H1 (cell line): ENCODE results near the gene MEF2D. TPM values are rescaled to one million over a fixed set of nuclear protein-coding genes. Genes with fewer than 3 reads are reported as not detected.

ENCODE experiments used
- CTCF ChIA-PET: fragments of 300-600 bp; sonication (Branson Sonifier 250); formaldehyde crosslinking; loops from one replicate; lab custom pipeline; 2021; ENCODE audit not compliant: partially characterized antibody; lab: Charles Lee
- POLR2A ChIA-PET: fragments of 300-600 bp; sonication (Branson Sonifier 250); formaldehyde crosslinking; loops from one replicate; lab custom pipeline; 2021; ENCODE audit warnings: inconsistent platforms; ENCODE audit not compliant: partially characterized antibody; lab: Charles Lee
- DNase-seq, 2 experiments: peaks; one replicate each; pipeline versions ENCODE4 v3.0.0 to v3.0.0-alpha.2; 2010 to 2022; ENCODE audit warnings: low spot score in 2 of 2, low read depth in 1 of 2, mixed read lengths in 1 of 2
- FAIRE-seq: peaks from 2 replicates; lab custom pipeline; 2011; peaks lifted over from hg19 to GRCh38; lab: Jason Lieb, UNC
- H2AFZ ChIP-seq: 2 replicates; pipeline ENCODE4 v1.8.1; 2012; ENCODE audit warnings: low read length, inconsistent platforms
- H2AK5ac ChIP-seq: 2 replicates; pipeline ENCODE4 v1.6.1; 2013; ENCODE audit warnings: low read depth, low read length
- H2BK120ac ChIP-seq: replicated peaks from 2 replicates; pipeline ENCODE3; 2013; ENCODE audit warnings: low read depth, low read length, inconsistent platforms
- H2BK12ac ChIP-seq: 2 replicates; pipeline ENCODE4 v1.6.1; 2013; ENCODE audit warnings: low read depth, low read length
- H2BK15ac ChIP-seq: 2 replicates; pipeline ENCODE4 v1.6.1; 2013; ENCODE audit warnings: low read length
- H2BK20ac ChIP-seq: 2 replicates; pipeline ENCODE4 v1.6.1; 2013; ENCODE audit warnings: low read length
- H2BK5ac ChIP-seq: 2 replicates; pipeline ENCODE4 v1.6.1; 2013; ENCODE audit warnings: low read depth, low read length
- H3K14ac ChIP-seq: 2 replicates; pipeline ENCODE4 v1.6.1; 2013; ENCODE audit warnings: inconsistent platforms; ENCODE audit not compliant: insufficient read length
- H3K18ac ChIP-seq: 2 replicates; pipeline ENCODE4 v1.6.1; 2013; ENCODE audit warnings: low read length; ENCODE audit errors: extremely low read depth
- H3K23ac ChIP-seq: 2 replicates; pipeline ENCODE4 v1.6.1; 2013; ENCODE audit warnings: inconsistent platforms; ENCODE audit not compliant: insufficient read length
- H3K23me2 ChIP-seq: 2 replicates; pipeline ENCODE4 v1.6.1; 2013; ENCODE audit warnings: low read depth, low read length
- H3K27ac ChIP-seq: 2 replicates; pipeline ENCODE4 v1.6.1; 2011; ENCODE audit warnings: low read depth, low read length, inconsistent platforms
- H3K27me3 ChIP-seq, 4 experiments: replicated peaks in 1 of 4; 1 replicate in 1 of 4; 2 replicates in 3 of 4; pipeline versions ENCODE4 v1.6.1 to v1.8.1; 2011 to 2013; ENCODE audit warnings: low read length in 3 of 4, mild to moderate bottlenecking in 3 of 4, inconsistent platforms in 2 of 4, mixed read lengths in 2 of 4, moderate library complexity in 1 of 4; ENCODE audit not compliant: control insufficient read depth in 3 of 4, insufficient read depth in 3 of 4; ENCODE audit errors: extremely low read depth in 1 of 4
- H3K36me3 ChIP-seq, 4 experiments: 2 replicates each; pipeline versions ENCODE4 v1.6.1 to v1.8.1; 2011 to 2013; ENCODE audit warnings: mild to moderate bottlenecking in 4 of 4, low read length in 3 of 4, moderate library complexity in 2 of 4, control low read depth in 1 of 4, inconsistent platforms in 1 of 4; ENCODE audit not compliant: insufficient read depth in 4 of 4, control insufficient read depth in 2 of 4
- H3K4ac ChIP-seq: replicated peaks from 2 replicates; pipeline ENCODE3; 2013; ENCODE audit warnings: low read length, low read depth, mixed read lengths, inconsistent platforms; ENCODE audit not compliant: insufficient read length
- H3K4me1 ChIP-seq, 4 experiments: replicated peaks in 1 of 4; 1 replicate in 1 of 4; 2 replicates in 3 of 4; pipeline versions ENCODE4 v1.6.1 to v1.8.1; 2011 to 2013; ENCODE audit warnings: low read length in 3 of 4, inconsistent platforms in 2 of 4, mixed read lengths in 1 of 4; ENCODE audit not compliant: insufficient read depth in 4 of 4, control insufficient read depth in 3 of 4
- H3K4me2 ChIP-seq, 2 experiments: 2 replicates each; pipeline versions ENCODE4 v1.6.1 to v1.8.1; 2011 to 2013; ENCODE audit warnings: low read depth in 2 of 2, low read length in 2 of 2, control low read depth in 1 of 2, inconsistent platforms in 1 of 2, mild to moderate bottlenecking in 1 of 2; ENCODE audit not compliant: insufficient read depth in 1 of 2
- H3K4me3 ChIP-seq, 4 experiments: fragments of 200-600, 300-600 bp in 1 of 4; sonication (generic), shearing (Covaris generic), sonication (Bioruptor Twin) in 1 of 4; 2 replicates each; pipeline versions ENCODE4 v1.5.1 to v1.8.1; 2011 to 2016; ENCODE audit warnings: low read length in 4 of 4, low read depth in 3 of 4, control low read depth in 2 of 4, inconsistent platforms in 2 of 4, mild to moderate bottlenecking in 2 of 4, mixed read lengths in 1 of 4, moderate library complexity in 1 of 4; ENCODE audit not compliant: insufficient read depth in 2 of 4; ENCODE audit errors: extremely low read depth in 1 of 4
- H3K56ac ChIP-seq: replicated peaks from 2 replicates; pipeline ENCODE3; 2013; ENCODE audit warnings: low read depth, mild to moderate bottlenecking, mixed read lengths, low read length, inconsistent platforms; ENCODE audit not compliant: insufficient read length
- H3K79me1 ChIP-seq: 2 replicates; pipeline ENCODE4 v1.6.1; 2013; ENCODE audit warnings: low read depth, low read length, control low read depth
- H3K79me2 ChIP-seq, 2 experiments: 2 replicates each; pipeline versions ENCODE4 v1.6.1 to v1.8.1; 2012 to 2013; ENCODE audit warnings: low read length in 2 of 2, mild to moderate bottlenecking in 2 of 2, inconsistent platforms in 1 of 2; ENCODE audit not compliant: insufficient read depth in 2 of 2, control insufficient read depth in 1 of 2
- H3K9ac ChIP-seq, 4 experiments: replicated peaks in 1 of 4; 1 replicate in 1 of 4; 2 replicates in 3 of 4; pipeline versions ENCODE4 v1.6.1 to v1.8.1; 2011 to 2013; ENCODE audit warnings: low read depth in 3 of 4, low read length in 3 of 4, control low read depth in 2 of 4, mild to moderate bottlenecking in 2 of 4, moderate library complexity in 2 of 4, inconsistent platforms in 1 of 4; ENCODE audit errors: extremely low read depth in 1 of 4
- H3K9me3 ChIP-seq, 2 experiments: 2 replicates each; pipeline versions ENCODE4 v1.6.1 to v1.8.1; 2012 to 2013; ENCODE audit warnings: mild to moderate bottlenecking in 2 of 2, moderate library complexity in 2 of 2, control low read depth in 1 of 2, inconsistent platforms in 1 of 2, low read depth in 1 of 2, low read length in 1 of 2, mixed read lengths in 1 of 2; ENCODE audit not compliant: insufficient read depth in 2 of 2
- H4K20me1 ChIP-seq, 2 experiments: replicated peaks in 1 of 2; 2 replicates each; pipeline versions ENCODE3 to v1.8.1; 2011 to 2013; ENCODE audit warnings: inconsistent platforms in 2 of 2, low read length in 2 of 2, mild to moderate bottlenecking in 1 of 2; ENCODE audit not compliant: insufficient read depth in 2 of 2, control insufficient read depth in 1 of 2
- H4K5ac ChIP-seq: 2 replicates; pipeline ENCODE4 v1.6.1; 2013; ENCODE audit warnings: low read length, low read depth, mixed read lengths, inconsistent platforms; ENCODE audit not compliant: insufficient read length
- H4K8ac ChIP-seq: 2 replicates; pipeline ENCODE4 v1.8.0; 2013; ENCODE audit warnings: mild to moderate bottlenecking, moderate library complexity, low read length, inconsistent platforms; ENCODE audit not compliant: insufficient read depth; ENCODE audit errors: extremely low read depth
- H4K91ac ChIP-seq: replicated peaks from 2 replicates; pipeline ENCODE3; 2013; ENCODE audit warnings: low read length, mixed read lengths, inconsistent platforms; ENCODE audit not compliant: insufficient read length
- CHD1 ChIP-seq: IDR thresholded peaks from 2 replicates; pipeline ENCODE4 v1.6.1; 2012; ENCODE audit warnings: low read depth, low read length, improper control_type of control experiment
- EP300 ChIP-seq, 2 experiments: IDR thresholded peaks; 1 replicate in 1 of 2; 2 replicates in 1 of 2; pipeline ENCODE4 v1.6.1; 2011 to 2012; ENCODE audit warnings: low read depth in 2 of 2, low read length in 2 of 2, mild to moderate bottlenecking in 2 of 2, borderline replicate concordance in 1 of 2, inconsistent platforms in 1 of 2, moderate library complexity in 1 of 2
- EZH2 ChIP-seq: fragments of 200-600 bp; sonication (generic); IDR thresholded peaks from 2 replicates; pipeline ENCODE4 v1.7.1; 2012; ENCODE audit warnings: low read depth, mild to moderate bottlenecking, moderate library complexity, low read length, inconsistent platforms; ENCODE audit not compliant: severe bottlenecking
- MAX ChIP-seq: IDR thresholded peaks from 2 replicates; pipeline ENCODE4 v1.6.1; 2012; ENCODE audit warnings: inconsistent platforms
- PHF8 ChIP-seq: fragments of 200-600 bp; sonication (generic); conservative IDR thresholded peaks from 2 replicates; pipeline ENCODE4 v1.7.1; 2012; ENCODE audit warnings: low read depth, mild to moderate bottlenecking, inconsistent platforms, low read length, moderate library complexity
- SIN3A ChIP-seq, 2 experiments: IDR thresholded peaks in 1 of 2; conservative IDR thresholded peaks in 1 of 2; 2 replicates each; pipeline ENCODE4 v1.6.1; 2011 to 2012; ENCODE audit warnings: low read length in 2 of 2, improper control_type of control experiment in 1 of 2, low read depth in 1 of 2, mild to moderate bottlenecking in 1 of 2
- SIRT6 ChIP-seq: IDR thresholded peaks from one replicate; pipeline ENCODE4 v1.7.1; 2012; ENCODE audit warnings: low read length, inconsistent platforms
- SP2 ChIP-seq: IDR thresholded peaks from 2 replicates; pipeline ENCODE4 v1.6.1; 2012; ENCODE audit warnings: mild to moderate bottlenecking, low read length, inconsistent platforms
- SP4 ChIP-seq: IDR thresholded peaks from 2 replicates; pipeline ENCODE4 v1.6.1; 2012; ENCODE audit warnings: low read length, inconsistent platforms
- USF2 ChIP-seq: IDR thresholded peaks from 2 replicates; pipeline ENCODE4 v1.6.1; 2011; ENCODE audit warnings: low read length, improper control_type of control experiment
- WGBS, 2 experiments: shearing (Covaris generic) in 1 of 2; methylation state at CpG; one replicate each; pipeline versions ENCODE4 v1.1.6 to v1.1.7; 2013 to 2015; ENCODE audit warnings: low lambda C conversion rate in 2 of 2, mixed read lengths in 2 of 2, inconsistent platforms in 1 of 2, low coverage in 1 of 2, missing lambda C conversion rate in 1 of 2; ENCODE audit not compliant: insufficient replicate concordance in 2 of 2, insufficient coverage in 1 of 2, insufficient read length in 1 of 2; ENCODE audit errors: extremely low coverage in 1 of 2, missing lambda C conversion rate in 1 of 2; 5-methylcytosine and 5-hydroxymethylcytosine counted together
- polyA plus RNA-seq, 7 experiments: library from polyadenylated mRNA; depleted of rRNA in 3 of 7; stranded (reverse) in 5 of 7; unstranded in 2 of 7; fragments of >200 nt in 5 of 7; fragments of 200-250 nt in 2 of 7; gene quantifications; 1 replicate in 5 of 7; 2 replicates in 1 of 7; 4 replicates in 1 of 7; pipeline versions ENCODE4 v1.2.1 to v1.2.3, GENCODE V29; 2011 to 2013; ENCODE audit warnings: missing spikeins in 2 of 7, mixed read lengths in 2 of 7
- total RNA-seq: library from RNA; stranded (reverse); fragmentation: NEBNext Ultra II Directional; extraction: Animal tissue kit (Norgen Biotek cat#: 25700); gene quantifications from 2 replicates; pipeline ENCODE4 v1.2.1, GENCODE V29; 2021

The MEF2D gene
- total and polyA plus RNA-seq, 2 of the 8 experiments (the other 6 are each of a cell fraction or from before 2014, with no cell fraction given), result 17.3 to 20.3 TPM

GRCh38 chr1:156499842-156500542 lies 583 bp downstream of the MEF2D start:
- FAIRE-seq, result no peak
- H3K4me3 ChIP-seq, result peak overlapping the region; percentile 74 to 96 (median 83)
- no peak overlapping the region for H2AK5ac ChIP-seq
- H3K56ac ChIP-seq, result no peak overlapping the region
- 2% methylated on average over 27 of the region's 51 CpGs; no CpG with 5 or more reads in 1 of the 2 experiments for WGBS, 2 experiments
- peaks cover 0 to 4% of the 10 kb centered on the region in 2 experiments for H4K20me1 ChIP-seq
- peak overlapping the region; percentile 90 to 98 for H3K4me2 ChIP-seq
- H2BK20ac ChIP-seq, result no peak overlapping the region
- no peak overlapping the region for H3K14ac ChIP-seq
- peak overlapping the region; percentile 61; the same call in 1 of the 2 replicates for H3K27ac ChIP-seq
- H4K5ac ChIP-seq, result no peak overlapping the region
- no peaks in the 10 kb centered on the region for H3K36me3 ChIP-seq
- peaks cover 23% of the 10 kb centered on the region for H3K23me2 ChIP-seq
- H3K18ac ChIP-seq, result peak overlapping the region; percentile 19
- CTCF ChIA-PET, result interaction anchor here (0.6 to 17.4 kb wide), 14 partner anchors 9 to 226 kb away, joined by 3 to 236 read pairs (median 4); no protein-coding TSS in a partner anchor
- H3K23ac ChIP-seq, result no peak overlapping the region
- H2BK5ac ChIP-seq, result no peak overlapping the region; the same call in 1 of the 2 replicates
- H3K9ac ChIP-seq, result peak overlapping the region; percentile 41 to 56 (median 52); a peak in 6 of 7 replicates
- H3K4ac ChIP-seq, result no peak overlapping the region
- H4K8ac ChIP-seq, result 0 out of 2 replicates have a peak overlapping the region, but pooled peaks have one; percentile 58
- peaks cover 31% of the 10 kb centered on the region for H3K79me1 ChIP-seq
- no peaks in the 10 kb centered on the region; a peak in 1 of 7 replicates for H3K27me3 ChIP-seq
- H2BK15ac ChIP-seq, result no peak overlapping the region
- peak in 1 of 2 experiments; percentile 78 for DNase-seq
- no peak overlapping the region for H2BK12ac ChIP-seq
- peaks cover 12 to 47% of the 10 kb centered on the region in 2 experiments for H3K79me2 ChIP-seq
- H2AFZ ChIP-seq, result no peak overlapping the region
- no peak overlapping the region for H2BK120ac ChIP-seq
- H4K91ac ChIP-seq, result no peak overlapping the region
- no peaks in the 10 kb centered on the region for H3K9me3 ChIP-seq
- H3K4me1 ChIP-seq, result peaks cover 39 to 55% (median 43%) of the 10 kb centered on the region in 4 experiments
- POLR2A ChIA-PET, result interaction anchor here (0.8 to 9.6 kb wide), 10 partner anchors 8 to 131 kb away, joined by 3 to 166 read pairs (median 6); partner anchors contain the start of gene NAXE
- TF ChIP-seq USF2, result no peak
- no peak for TF ChIP-seq PHF8
- TF ChIP-seq MAX, result no peak
- TF ChIP-seq SIN3A (conservative IDR thresholded peaks at IDR 0.05 in 1 of 2, IDR thresholded peaks at IDR 0.05 in 1 of 2; ENCODE audit: low read depth in 1 of 2, low read length in 2 of 2), result peak in 1 of 2 experiments; percentile 74; a peak in 2 of 4 replicates
- TF ChIP-seq EP300 (IDR thresholded peaks at IDR 0.05; ENCODE audit: borderline replicate concordance in 1 of 2, low read depth in 2 of 2, low read length in 2 of 2), result no peak
- TF ChIP-seq CHD1, result no peak
- TF ChIP-seq EZH2, result no peak
- no peak for TF ChIP-seq SP2
- no peak for TF ChIP-seq SP4
- no peak for TF ChIP-seq SIRT6
